Glutamatergic neuron (in vitro differentiated cells): ENCODE data around the gene PCDHA9. TPM values are rescaled to one million over a fixed set of nuclear protein-coding genes. Genes with fewer than 3 reads are reported as not detected.
"Not testable (repeated sequence)": the region's sequence is repeated elsewhere in the genome, so short reads cannot be mapped to it uniquely, and the experiment has no call there.

ENCODE experiments used
- DNase-seq: peaks from one replicate; pipeline ENCODE4 v3.0.0; 2022
- H3K27ac Mint-ChIP-seq: one replicate; pipeline ENCODE4 v1.8.0; 2020; ENCODE audit warnings: mild to moderate bottlenecking, mixed read lengths, inconsistent platforms; ENCODE audit not compliant: unreplicated experiment
- H3K27me3 Mint-ChIP-seq: one replicate; pipeline ENCODE4 v1.8.0; 2020; ENCODE audit warnings: mild to moderate bottlenecking, moderate library complexity, mixed read lengths, inconsistent platforms; ENCODE audit not compliant: unreplicated experiment
- H3K36me3 Mint-ChIP-seq: one replicate; pipeline ENCODE4 v1.8.0; 2020; ENCODE audit warnings: mild to moderate bottlenecking, mixed read lengths, inconsistent platforms; ENCODE audit not compliant: unreplicated experiment
- H3K4me1 Mint-ChIP-seq: one replicate; pipeline ENCODE4 v1.8.0; 2020; ENCODE audit warnings: mild to moderate bottlenecking, low read depth, mixed read lengths, inconsistent platforms; ENCODE audit not compliant: unreplicated experiment
- H3K4me3 Mint-ChIP-seq: one replicate; pipeline ENCODE4 v1.8.0; 2020; ENCODE audit warnings: mild to moderate bottlenecking, mixed read lengths, inconsistent platforms; ENCODE audit not compliant: unreplicated experiment
- H3K9me3 Mint-ChIP-seq: one replicate; pipeline ENCODE4 v1.8.0; 2020; ENCODE audit warnings: mild to moderate bottlenecking, moderate library complexity, mixed read lengths, inconsistent platforms; ENCODE audit not compliant: unreplicated experiment
- CTCF ChIP-seq: fragments of 200-600 bp; sonication (generic); IDR thresholded peaks from one replicate; pipeline ENCODE4 v1.5.0; 2021; ENCODE audit not compliant: partially characterized antibody, unreplicated experiment
- total RNA-seq: library from RNA; stranded (reverse); fragmentation: NEBNext Ultra II Directional; extraction: Animal tissue kit (Norgen Biotek cat#: 25700); gene quantifications from one replicate; pipeline ENCODE4 v1.2.1, GENCODE V29; 2021; ENCODE audit not compliant: unreplicated experiment

The PCDHA9 gene
- total RNA-seq, 1 donor from 2014 or later = 18.9 TPM

GRCh38 chr5:140835622-140836510 is 12.3 kb upstream of the PCDHA9 start:
- H3K9me3 Mint-ChIP-seq = peaks cover 18% of the 10 kb centered on the region
- peaks cover 59% of the 10 kb centered on the region for H3K36me3 Mint-ChIP-seq
- no peak overlapping the region for H3K27ac Mint-ChIP-seq
- no peak overlapping the region for H3K4me3 Mint-ChIP-seq
- H3K4me1 Mint-ChIP-seq = no peaks in the 10 kb centered on the region
- TF ChIP-seq CTCF = no peak
- peaks cover 5% of the 10 kb centered on the region for H3K27me3 Mint-ChIP-seq
- no peak for DNase-seq

- peaks cover 8% of the 10 kb centered on the region for H3K9me3 Mint-ChIP-seq
- peaks cover 42% of the 10 kb centered on the region for H3K36me3 Mint-ChIP-seq
- no peaks in the 10 kb centered on the region for H3K4me1 Mint-ChIP-seq
- H3K4me3 Mint-ChIP-seq = no peak within 1 kb of the TSS
- no peak within 1 kb of the TSS for H3K27ac Mint-ChIP-seq
- no peak for TF ChIP-seq CTCF
- no peak for DNase-seq
- H3K27me3 Mint-ChIP-seq = peaks cover 3% of the 10 kb centered on the region
Observed at GRCh38 chr5:140840978-140841962, 6.9 kb upstream of the PCDHA9 start, which contains the start of gene PCDHA8. Gene PCDHA8 (plus strand): TSS chr5:140841187. CDS start chr5:140841322, 135 bp downstream.

GRCh38 chr5:140842798-140843733 is 5.1 kb upstream of the PCDHA9 start:
- Mint-ChIP-seq H3K9me3 (peaks cover 9% of the 10 kb centered on the region), H3K36me3 (peaks cover 49% of the 10 kb centered on the region), H3K4me3 (no peak overlapping the region), H3K27ac (no peak overlapping the region), H3K27me3 (peaks cover 4% of the 10 kb centered on the region), H3K4me1 (peaks cover 5% of the 10 kb centered on the region)
- TF ChIP-seq CTCF = no peak
- no peak for DNase-seq

GRCh38 chr5:140849831-140850634 is 1.9 kb downstream of the PCDHA9 start:
- not testable (repeated sequence) for DNase-seq, H3K27ac Mint-ChIP-seq, H3K4me1 Mint-ChIP-seq, H3K4me3 Mint-ChIP-seq, H3K27me3 Mint-ChIP-seq
- Mint-ChIP-seq H3K36me3 (peaks cover 29% of the 10 kb centered on the region), H3K9me3 (peaks cover 10% of the 10 kb centered on the region)
